Esophagus muscularis mucosa (tissue), 3 donors: ENCODE results near the gene TSHR.

ENCODE experiments used
- POLR2AphosphoS5 ChIP-seq, 2 donors: sonication (generic); formaldehyde crosslinking; IDR thresholded peaks; one replicate each; pipeline ENCODE4 v1.6.1; 2017; ENCODE audit warnings: antibody characterized with exemption in 2 of 2
- TF ChIP-seq, protein P1 (sequence below), 3 experiments: fragments of 200-600 bp in 2 of 3; fragments of 450-650 bp in 1 of 3; sonication (generic) in 2 of 3; IDR thresholded peaks; one replicate each; pipeline ENCODE4 v1.5.1; 2017 to 2019; ENCODE audit warnings: antibody characterized with exemption in 3 of 3, mild to moderate bottlenecking in 2 of 3, moderate library complexity in 1 of 3

- TF ChIP-seq, protein P1, sequence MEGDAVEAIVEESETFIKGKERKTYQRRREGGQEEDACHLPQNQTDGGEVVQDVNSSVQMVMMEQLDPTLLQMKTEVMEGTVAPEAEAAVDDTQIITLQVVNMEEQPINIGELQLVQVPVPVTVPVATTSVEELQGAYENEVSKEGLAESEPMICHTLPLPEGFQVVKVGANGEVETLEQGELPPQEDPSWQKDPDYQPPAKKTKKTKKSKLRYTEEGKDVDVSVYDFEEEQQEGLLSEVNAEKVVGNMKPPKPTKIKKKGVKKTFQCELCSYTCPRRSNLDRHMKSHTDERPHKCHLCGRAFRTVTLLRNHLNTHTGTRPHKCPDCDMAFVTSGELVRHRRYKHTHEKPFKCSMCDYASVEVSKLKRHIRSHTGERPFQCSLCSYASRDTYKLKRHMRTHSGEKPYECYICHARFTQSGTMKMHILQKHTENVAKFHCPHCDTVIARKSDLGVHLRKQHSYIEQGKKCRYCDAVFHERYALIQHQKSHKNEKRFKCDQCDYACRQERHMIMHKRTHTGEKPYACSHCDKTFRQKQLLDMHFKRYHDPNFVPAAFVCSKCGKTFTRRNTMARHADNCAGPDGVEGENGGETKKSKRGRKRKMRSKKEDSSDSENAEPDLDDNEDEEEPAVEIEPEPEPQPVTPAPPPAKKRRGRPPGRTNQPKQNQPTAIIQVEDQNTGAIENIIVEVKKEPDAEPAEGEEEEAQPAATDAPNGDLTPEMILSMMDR (IDR thresholded peaks at IDR 0.05): no peak
- TF ChIP-seq POLR2AphosphoS5 (IDR thresholded peaks at IDR 0.05): no peak
Observed at GRCh38 chr14:81067156-81067555, 111.7 kb downstream of the TSHR start.
